Liver (tissue), 9 donors: ENCODE data around the gene CAMSAP1. TPM values are rescaled to one million over a fixed set of nuclear protein-coding genes. Genes with fewer than 3 reads are reported as not detected.

ENCODE experiments used
- DNase-seq: peaks from one replicate; pipeline ENCODE4 v3.0.0-alpha.2; 2017; ENCODE audit warnings: low spot score
- H3K27ac ChIP-seq, 2 donors: one replicate each; pipeline ENCODE4 v1.7.0; 2013; ENCODE audit warnings: inconsistent platforms in 2 of 2, low read length in 2 of 2, control low read depth in 1 of 2, low read depth in 1 of 2, mild to moderate bottlenecking in 1 of 2
- H3K27me3 ChIP-seq, 4 donors: one replicate each; pipeline versions ENCODE4 v1.6.1 to v1.7.0; 2013; ENCODE audit warnings: low read length in 3 of 4, inconsistent platforms in 1 of 4, mild to moderate bottlenecking in 1 of 4, moderate library complexity in 1 of 4; ENCODE audit not compliant: control insufficient read depth in 4 of 4, insufficient read depth in 4 of 4
- H3K36me3 ChIP-seq, 4 donors: one replicate each; pipeline versions ENCODE4 v1.6.1 to v1.7.0; 2013; ENCODE audit warnings: low read length in 3 of 4, mild to moderate bottlenecking in 3 of 4, low read depth in 1 of 4, moderate library complexity in 1 of 4; ENCODE audit not compliant: control insufficient read depth in 4 of 4, insufficient read depth in 3 of 4
- H3K4me1 ChIP-seq, 4 donors: one replicate each; pipeline versions ENCODE4 v1.6.1 to v1.7.0; 2013; ENCODE audit warnings: low read length in 3 of 4, mild to moderate bottlenecking in 3 of 4, moderate library complexity in 1 of 4; ENCODE audit not compliant: control insufficient read depth in 4 of 4, insufficient read depth in 4 of 4
- H3K4me3 ChIP-seq, 3 donors: one replicate each; pipeline versions ENCODE4 v1.6.1 to v1.7.0; 2013; ENCODE audit warnings: low read length in 3 of 3, control low read depth in 1 of 3, low read depth in 1 of 3, mild to moderate bottlenecking in 1 of 3
- H3K9ac ChIP-seq, 2 donors: one replicate each; pipeline ENCODE4 v1.7.0; 2013; ENCODE audit warnings: low read length in 2 of 2, mild to moderate bottlenecking in 2 of 2, moderate library complexity in 2 of 2, control low read depth in 1 of 2, low read depth in 1 of 2
- H3K9me3 ChIP-seq, 4 donors: one replicate each; pipeline versions ENCODE4 v1.6.1 to v1.7.0; 2013; ENCODE audit warnings: low read length in 3 of 4; ENCODE audit not compliant: control insufficient read depth in 4 of 4
- EGR1 ChIP-seq, 2 donors: IDR thresholded peaks; 2 replicates each; pipeline ENCODE4 v1.6.1; 2016 to 2018; ENCODE audit warnings: antibody characterized with exemption in 2 of 2, low read depth in 2 of 2
- FOXA1 ChIP-seq: IDR thresholded peaks from 2 replicates; pipeline ENCODE4 v1.6.1; 2016; ENCODE audit warnings: antibody characterized with exemption
- FOXA2 ChIP-seq: IDR thresholded peaks from 2 replicates; pipeline ENCODE4 v1.6.1; 2016; ENCODE audit warnings: antibody characterized with exemption
- GABPA ChIP-seq, 2 donors: IDR thresholded peaks in 1 of 2; conservative IDR thresholded peaks in 1 of 2; 2 replicates each; pipeline ENCODE4 v1.6.1; 2016; ENCODE audit warnings: antibody characterized with exemption in 2 of 2, mild to moderate bottlenecking in 1 of 2, moderate library complexity in 1 of 2
- HNF4A ChIP-seq, 2 donors: conservative IDR thresholded peaks; 2 replicates each; pipeline ENCODE4 v1.6.1; 2016; ENCODE audit warnings: antibody characterized with exemption in 2 of 2, mild to moderate bottlenecking in 2 of 2
- HNF4G ChIP-seq: IDR thresholded peaks from 2 replicates; pipeline ENCODE4 v1.6.1; 2016; ENCODE audit warnings: antibody characterized with exemption
- JUND ChIP-seq, 2 donors: IDR thresholded peaks; 2 replicates each; pipeline ENCODE4 v1.6.1; 2016; ENCODE audit warnings: antibody characterized with exemption in 2 of 2
- NR2F2 ChIP-seq: IDR thresholded peaks from 2 replicates; pipeline ENCODE4 v1.6.1; 2016; ENCODE audit warnings: antibody characterized with exemption
- RAD21 ChIP-seq, 2 donors: IDR thresholded peaks; 2 replicates each; pipeline ENCODE4 v1.6.1; 2016; ENCODE audit warnings: antibody characterized with exemption in 2 of 2, mild to moderate bottlenecking in 2 of 2
- REST ChIP-seq: IDR thresholded peaks from 2 replicates; pipeline ENCODE4 v1.6.1; 2016; ENCODE audit warnings: antibody characterized with exemption, mild to moderate bottlenecking
- RXRA ChIP-seq, 2 donors: IDR thresholded peaks; 2 replicates each; pipeline ENCODE4 v1.6.1; 2017 to 2018; ENCODE audit warnings: antibody characterized with exemption in 2 of 2, mild to moderate bottlenecking in 1 of 2
- SP1 ChIP-seq: IDR thresholded peaks from 2 replicates; pipeline ENCODE4 v1.6.1; 2018; ENCODE audit warnings: antibody characterized with exemption, mild to moderate bottlenecking
- TAF1 ChIP-seq: conservative IDR thresholded peaks from 2 replicates; pipeline ENCODE4 v1.6.1; 2016; ENCODE audit warnings: antibody characterized with exemption, mild to moderate bottlenecking
- YY1 ChIP-seq: IDR thresholded peaks from 2 replicates; pipeline ENCODE4 v1.6.1; 2016; ENCODE audit warnings: antibody characterized with exemption, mild to moderate bottlenecking
- WGBS: extraction: QIAGEN DNeasy Blood & Tissue Kit; methylation state at CpG from one replicate; pipeline ENCODE4 v1.1.7; 2013; 5-methylcytosine and 5-hydroxymethylcytosine counted together
- polyA plus RNA-seq, 2 donors: library from polyadenylated mRNA; stranded (reverse) in 1 of 2; unstranded in 1 of 2; fragments of 200-250 nt in 1 of 2; fragments of >200 nt in 1 of 2; fragmentation: Nextera tagmentation in 1 of 2; extraction: Ambion mirVana in 1 of 2; gene quantifications; one replicate each; pipeline versions ENCODE4 v1.2.1 to v1.2.3, GENCODE V29; 2013 to 2015
- total RNA-seq, 2 donors: library from RNA; depleted of rRNA; stranded (reverse); fragments of >200 nt; gene quantifications; one replicate each; pipeline ENCODE4 v1.2.3, GENCODE V29; 2014
- TF ChIP-seq, protein P1 (sequence below): fragments of 150-350 bp; IDR thresholded peaks from 2 replicates; pipeline ENCODE4 v1.5.1; 2017; ENCODE audit warnings: improper control_type of control experiment, low read depth, low read length; ENCODE audit not compliant: missing input control
- TF ChIP-seq, protein P2 (sequence below): IDR thresholded peaks from 2 replicates; pipeline ENCODE4 v1.6.1; 2016; ENCODE audit warnings: antibody characterized with exemption
- TF ChIP-seq, protein P3 (sequence below): IDR thresholded peaks from 2 replicates; pipeline ENCODE4 v1.6.1; 2016; ENCODE audit warnings: antibody characterized with exemption
- TF ChIP-seq, protein P4 (sequence below): IDR thresholded peaks from 2 replicates; pipeline ENCODE4 v1.6.1; 2016; ENCODE audit warnings: antibody characterized with exemption
- donor health status: healthy.
- donor health status: healthy.
- donor health status: healthy.
- donor health status: healthy.
- donor health status: healthy.

CAMSAP1 gene
- total and polyA plus RNA-seq, 4 donors, result 0.97 to 6.4 (median 5.1) TPM

- no peak overlapping the region for H3K4me3 ChIP-seq
- H3K36me3 ChIP-seq, result no peaks in the 10 kb centered on the region
- TF ChIP-seq EGR1 (IDR thresholded peaks at IDR 0.05; ENCODE audit: low read depth in 2 of 2), result no peak
- H3K9me3 ChIP-seq, result no peaks in the 10 kb centered on the region
- no peaks in the 10 kb centered on the region for H3K27me3 ChIP-seq
- WGBS, result 97% methylated on average over 19 of the region's 19 CpGs
- no peak for DNase-seq
- H3K27ac ChIP-seq, result no peak overlapping the region
- no peak overlapping the region for H3K9ac ChIP-seq
- peaks cover 0 to 11% (median 3%) of the 10 kb centered on the region in 4 donors for H3K4me1 ChIP-seq
These were observed 17.7 kb downstream of the CAMSAP1 start for GRCh38 chr9:135889564-135890189.

GRCh38 chr9:135888766-135889394 is 18.5 kb downstream of the CAMSAP1 start:
- no peaks in the 10 kb centered on the region for H3K36me3 ChIP-seq
- no peak overlapping the region for H3K27ac ChIP-seq
- no peaks in the 10 kb centered on the region for H3K27me3 ChIP-seq
- 93% methylated on average over 13 of the region's 13 CpGs for WGBS
- H3K4me3 ChIP-seq, result no peak overlapping the region
- H3K9me3 ChIP-seq, result no peaks in the 10 kb centered on the region
- no peak overlapping the region for H3K9ac ChIP-seq
- no peak for DNase-seq
- peaks cover 0 to 11% (median 3%) of the 10 kb centered on the region in 4 donors for H3K4me1 ChIP-seq
- no peak for TF ChIP-seq FOXA1
- TF ChIP-seq, protein P1, sequence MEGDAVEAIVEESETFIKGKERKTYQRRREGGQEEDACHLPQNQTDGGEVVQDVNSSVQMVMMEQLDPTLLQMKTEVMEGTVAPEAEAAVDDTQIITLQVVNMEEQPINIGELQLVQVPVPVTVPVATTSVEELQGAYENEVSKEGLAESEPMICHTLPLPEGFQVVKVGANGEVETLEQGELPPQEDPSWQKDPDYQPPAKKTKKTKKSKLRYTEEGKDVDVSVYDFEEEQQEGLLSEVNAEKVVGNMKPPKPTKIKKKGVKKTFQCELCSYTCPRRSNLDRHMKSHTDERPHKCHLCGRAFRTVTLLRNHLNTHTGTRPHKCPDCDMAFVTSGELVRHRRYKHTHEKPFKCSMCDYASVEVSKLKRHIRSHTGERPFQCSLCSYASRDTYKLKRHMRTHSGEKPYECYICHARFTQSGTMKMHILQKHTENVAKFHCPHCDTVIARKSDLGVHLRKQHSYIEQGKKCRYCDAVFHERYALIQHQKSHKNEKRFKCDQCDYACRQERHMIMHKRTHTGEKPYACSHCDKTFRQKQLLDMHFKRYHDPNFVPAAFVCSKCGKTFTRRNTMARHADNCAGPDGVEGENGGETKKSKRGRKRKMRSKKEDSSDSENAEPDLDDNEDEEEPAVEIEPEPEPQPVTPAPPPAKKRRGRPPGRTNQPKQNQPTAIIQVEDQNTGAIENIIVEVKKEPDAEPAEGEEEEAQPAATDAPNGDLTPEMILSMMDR, result no peak
- TF ChIP-seq TAF1, result no peak
- TF ChIP-seq, protein P2, sequence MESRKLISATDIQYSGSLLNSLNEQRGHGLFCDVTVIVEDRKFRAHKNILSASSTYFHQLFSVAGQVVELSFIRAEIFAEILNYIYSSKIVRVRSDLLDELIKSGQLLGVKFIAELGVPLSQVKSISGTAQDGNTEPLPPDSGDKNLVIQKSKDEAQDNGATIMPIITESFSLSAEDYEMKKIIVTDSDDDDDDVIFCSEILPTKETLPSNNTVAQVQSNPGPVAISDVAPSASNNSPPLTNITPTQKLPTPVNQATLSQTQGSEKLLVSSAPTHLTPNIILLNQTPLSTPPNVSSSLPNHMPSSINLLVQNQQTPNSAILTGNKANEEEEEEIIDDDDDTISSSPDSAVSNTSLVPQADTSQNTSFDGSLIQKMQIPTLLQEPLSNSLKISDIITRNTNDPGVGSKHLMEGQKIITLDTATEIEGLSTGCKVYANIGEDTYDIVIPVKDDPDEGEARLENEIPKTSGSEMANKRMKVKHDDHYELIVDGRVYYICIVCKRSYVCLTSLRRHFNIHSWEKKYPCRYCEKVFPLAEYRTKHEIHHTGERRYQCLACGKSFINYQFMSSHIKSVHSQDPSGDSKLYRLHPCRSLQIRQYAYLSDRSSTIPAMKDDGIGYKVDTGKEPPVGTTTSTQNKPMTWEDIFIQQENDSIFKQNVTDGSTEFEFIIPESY, result no peak
- TF ChIP-seq RXRA (IDR thresholded peaks at IDR 0.05), result no peak
- TF ChIP-seq SP1, result no peak
- TF ChIP-seq, protein P3, sequence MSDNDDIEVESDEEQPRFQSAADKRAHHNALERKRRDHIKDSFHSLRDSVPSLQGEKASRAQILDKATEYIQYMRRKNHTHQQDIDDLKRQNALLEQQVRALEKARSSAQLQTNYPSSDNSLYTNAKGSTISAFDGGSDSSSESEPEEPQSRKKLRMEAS, result no peak
- no peak for TF ChIP-seq HNF4A (conservative IDR thresholded peaks at IDR 0.05)
- no peak for TF ChIP-seq RAD21 (IDR thresholded peaks at IDR 0.05)
- TF ChIP-seq, protein P4, sequence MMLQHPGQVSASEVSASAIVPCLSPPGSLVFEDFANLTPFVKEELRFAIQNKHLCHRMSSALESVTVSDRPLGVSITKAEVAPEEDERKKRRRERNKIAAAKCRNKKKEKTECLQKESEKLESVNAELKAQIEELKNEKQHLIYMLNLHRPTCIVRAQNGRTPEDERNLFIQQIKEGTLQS, result no peak
- no peak for TF ChIP-seq FOXA2
- TF ChIP-seq REST, result no peak
- TF ChIP-seq JUND (IDR thresholded peaks at IDR 0.05), result no peak
- TF ChIP-seq NR2F2, result no peak
- TF ChIP-seq EGR1 (IDR thresholded peaks at IDR 0.05; ENCODE audit: low read depth in 2 of 2), result no peak
- TF ChIP-seq YY1, result no peak
- TF ChIP-seq HNF4G, result no peak
- TF ChIP-seq GABPA (IDR thresholded peaks at IDR 0.05 in 1 of 2, conservative IDR thresholded peaks at IDR 0.05 in 1 of 2), result no peak
